GM18858 (cell line): ENCODE measurements around the gene DHDH.
"Not testable (repeated sequence)": the region's sequence is repeated elsewhere in the genome, so short reads cannot be mapped to it uniquely, and the experiment has no call there.

Experiments used
- ATAC-seq: cut with Tn5 transposase; IDR thresholded peaks from one replicate; pipeline ENCODE4 v1.9.1; 2021; ENCODE audit not compliant: unreplicated experiment

DHDH gene

GRCh38 chr19:48933382-48933932 is at the start of gene DHDH:
TSS of gene DHDH (plus strand) at chr19:48933699. CDS start at chr19:48933722, 23 bp downstream.
- ATAC-seq, result no peak

GRCh38 chr19:48883726-48884125 is 49.8 kb upstream of the DHDH start:
- no peak for ATAC-seq

- no peak for ATAC-seq
Observed at GRCh38 chr19:48887861-48888612, 45.5 kb upstream of the DHDH start.

- ATAC-seq, result not testable (repeated sequence)
Observed at GRCh38 chr19:48889496-48889895, 44.0 kb upstream of the DHDH start.

GRCh38 chr19:48890551-48890950 is 42.9 kb upstream of the DHDH start:
- no peak for ATAC-seq

GRCh38 chr19:48895226-48895625 is 38.3 kb upstream of the DHDH start:
- ATAC-seq, result no peak

GRCh38 chr19:48896191-48896720 is 37.2 kb upstream of the DHDH start:
- ATAC-seq, result no peak

GRCh38 chr19:48897181-48897580 is 36.3 kb upstream of the DHDH start:
- ATAC-seq, result no peak

- ATAC-seq, result not testable (repeated sequence)
Observed at GRCh38 chr19:48899386-48899749, 34.1 kb upstream of the DHDH start.

- no peak for ATAC-seq
Observed at GRCh38 chr19:48899781-48900476, 33.6 kb upstream of the DHDH start, which contains the start of gene NUCB1. TSS of gene NUCB1 (plus strand) at chr19:48900312. CDS start at chr19:48900797, 485 bp downstream.

- no peak for ATAC-seq
Observed at GRCh38 chr19:48900477-48901406, 32.8 kb upstream of the DHDH start.

- not testable (repeated sequence) for ATAC-seq
Observed at GRCh38 chr19:48902291-48902690, 31.2 kb upstream of the DHDH start.

GRCh38 chr19:48903788-48904187 is 29.7 kb upstream of the DHDH start:
- ATAC-seq, result not testable (repeated sequence)

- ATAC-seq, result no peak
Observed at GRCh38 chr19:48905664-48906063, 27.8 kb upstream of the DHDH start.

GRCh38 chr19:48906324-48906723 is 27.2 kb upstream of the DHDH start:
- no peak for ATAC-seq

- ATAC-seq, result no peak
Observed at GRCh38 chr19:48907671-48908070, 25.8 kb upstream of the DHDH start.

- not testable (repeated sequence) for ATAC-seq
Observed at GRCh38 chr19:48909424-48910077, 23.9 kb upstream of the DHDH start.

GRCh38 chr19:48910803-48911202 is 22.7 kb upstream of the DHDH start:
- ATAC-seq, result no peak

GRCh38 chr19:48913114-48913889 is 20.2 kb upstream of the DHDH start:
- no peak for ATAC-seq
